Stimulated activated CD4-positive, alpha-beta T cell treated with anti-CD3 and anti-CD28 coated beads, Interleukin-15, amount 100 ng/mL, for 24 hours (primary cell): ENCODE measurements around the gene ZNF827.

ENCODE experiments used
- DNase-seq: peaks from one replicate; pipeline ENCODE4 v3.0.0-alpha.2; 2020

The ZNF827 gene

GRCh38 chr4:145784036-145784435 is 154.6 kb downstream of the ZNF827 start:
- DNase-seq: peak; percentile 27

GRCh38 chr4:145782756-145783155 is 155.9 kb downstream of the ZNF827 start:
- no peak for DNase-seq

GRCh38 chr4:145781351-145781750 is 157.3 kb downstream of the ZNF827 start:
- no peak for DNase-seq

GRCh38 chr4:145779319-145779801 is 159.3 kb downstream of the ZNF827 start:
- DNase-seq: no peak

- DNase-seq: no peak
These were observed 162.4 kb downstream of the ZNF827 start for GRCh38 chr4:145776208-145776607.

GRCh38 chr4:145775406-145775805 is 163.2 kb downstream of the ZNF827 start:
- no peak for DNase-seq

GRCh38 chr4:145774473-145774872 is 164.2 kb downstream of the ZNF827 start:
- no peak for DNase-seq

GRCh38 chr4:145773581-145774234 is 164.9 kb downstream of the ZNF827 start:
- DNase-seq: no peak

- DNase-seq: no peak
These were observed 166.3 kb downstream of the ZNF827 start for GRCh38 chr4:145772347-145772746.

GRCh38 chr4:145770124-145770523 is 168.5 kb downstream of the ZNF827 start:
- DNase-seq: no peak

GRCh38 chr4:145769450-145770037 is 169.1 kb downstream of the ZNF827 start:
- DNase-seq: no peak

- DNase-seq: no peak
These were observed 172.3 kb downstream of the ZNF827 start for GRCh38 chr4:145766273-145766672.

- no peak for DNase-seq
These were observed 175.2 kb downstream of the ZNF827 start for GRCh38 chr4:145763399-145763798.

- no peak for DNase-seq
These were observed 175.9 kb downstream of the ZNF827 start for GRCh38 chr4:145762719-145763118.

GRCh38 chr4:145760961-145761929 is 177.4 kb downstream of the ZNF827 start:
- no peak for DNase-seq

GRCh38 chr4:145760176-145760575 is 178.4 kb downstream of the ZNF827 start:
- peak; percentile 30 for DNase-seq

GRCh38 chr4:145757188-145757587 is 181.4 kb downstream of the ZNF827 start:
- DNase-seq: no peak

GRCh38 chr4:145756244-145756643 is 182.4 kb downstream of the ZNF827 start:
- DNase-seq: peak; percentile 27

GRCh38 chr4:145755802-145756201 is 182.8 kb downstream of the ZNF827 start:
- DNase-seq: peak; percentile 12

GRCh38 chr4:145743641-145744040 is 195.0 kb downstream of the ZNF827 start:
- no peak for DNase-seq

GRCh38 chr4:145740806-145741205 is 197.8 kb downstream of the ZNF827 start:
- no peak for DNase-seq

- DNase-seq: no peak
These were observed 198.8 kb downstream of the ZNF827 start for GRCh38 chr4:145739845-145740244.

- no peak for DNase-seq
These were observed 202.3 kb downstream of the ZNF827 start for GRCh38 chr4:145736241-145736831.
